OCI-LY3 (cell line): ENCODE results near the gene LIPG.

Experiments
- H2AFZ ChIP-seq: fragments of 200-600, 300-600 bp; shearing (Covaris generic); 2 replicates; pipeline ENCODE4 v1.6.0; 2014; ENCODE audit warnings: antibody characterized with exemption, low read depth, low read length
- H3K27ac ChIP-seq: fragments of 200-600, 300-600 bp; sonication (generic); 2 replicates; pipeline ENCODE4 v1.5.1; 2014; ENCODE audit warnings: mild to moderate bottlenecking, low read length, moderate library complexity, mixed read lengths
- H3K27me3 ChIP-seq: fragments of 200-600, 300-600 bp; sonication (generic); 2 replicates; pipeline ENCODE4 v1.6.1; 2014; ENCODE audit warnings: low read depth, low read length, mixed read lengths
- H3K36me3 ChIP-seq: fragments of 200-600, 300-600 bp; sonication (generic); replicated peaks from 2 replicates; pipeline ENCODE3; 2014; ENCODE audit warnings: low read depth, low read length, mixed read lengths
- H3K4me1 ChIP-seq: fragments of 300-600, 200-600 bp; sonication (generic); 2 replicates; pipeline ENCODE4 v1.6.1; 2014; ENCODE audit warnings: low read length, mixed read lengths
- H3K4me2 ChIP-seq: fragments of 200-600, 300-600 bp; sonication (generic); 2 replicates; pipeline ENCODE4 v1.6.1; 2014; ENCODE audit warnings: low read length, mixed read lengths
- H3K4me3 ChIP-seq: fragments of 300-600, 200-600 bp; sonication (generic); 2 replicates; pipeline ENCODE4 v1.5.1; 2014; ENCODE audit warnings: antibody characterized with exemption, mild to moderate bottlenecking, low read length, moderate library complexity
- H3K79me2 ChIP-seq: fragments of 300-600, 200-600 bp; shearing (Covaris generic); 2 replicates; pipeline ENCODE4 v1.6.1; 2014; ENCODE audit warnings: mild to moderate bottlenecking, low read length, mixed read lengths
- H3K9ac ChIP-seq: fragments of 300-600, 200-600 bp; shearing (Covaris generic); 2 replicates; pipeline ENCODE4 v1.6.0; 2014; ENCODE audit warnings: mild to moderate bottlenecking, low read length, moderate library complexity
- H3K9me3 ChIP-seq: fragments of 200-600, 300-600 bp; shearing (Covaris generic); 2 replicates; pipeline ENCODE4 v1.6.1; 2014; ENCODE audit warnings: low read length, mixed read lengths; ENCODE audit not compliant: insufficient read depth
- H4K20me1 ChIP-seq: fragments of 200-600, 300-600 bp; sonication (generic); 2 replicates; pipeline ENCODE4 v1.6.1; 2016; ENCODE audit warnings: low read length, mixed read lengths; ENCODE audit not compliant: insufficient read depth
- CTCF ChIP-seq: fragments of 200-600, 300-600 bp; sonication (generic); IDR thresholded peaks from 2 replicates; pipeline ENCODE4 v1.5.1; 2014; ENCODE audit warnings: antibody characterized with exemption, low read length, low read depth
- EZH2phosphoT487 ChIP-seq: fragments of 200-600 bp; shearing (Covaris generic); IDR thresholded peaks from 2 replicates; pipeline ENCODE4 v1.6.1; 2018; ENCODE audit warnings: antibody characterized with exemption, mixed run types, low read depth

The LIPG gene

GRCh38 chr18:49524349-49524748 lies 37.5 kb upstream of the LIPG start:
- no peak overlapping the region for H3K27ac ChIP-seq
- no peak overlapping the region for H3K9ac ChIP-seq
- TF ChIP-seq EZH2phosphoT487 (no peak), CTCF (no peak)
- H4K20me1 ChIP-seq, result no peaks in the 10 kb centered on the region
- H3K27me3 ChIP-seq, result no peaks in the 10 kb centered on the region
- H3K4me2 ChIP-seq, result no peak overlapping the region
- H2AFZ ChIP-seq, result no peak overlapping the region
- no peaks in the 10 kb centered on the region for H3K9me3 ChIP-seq
- no peaks in the 10 kb centered on the region for H3K79me2 ChIP-seq
- H3K4me3 ChIP-seq, result no peak overlapping the region
- no peaks in the 10 kb centered on the region for H3K4me1 ChIP-seq
- no peaks in the 10 kb centered on the region for H3K36me3 ChIP-seq

GRCh38 chr18:49524951-49525350 lies 36.9 kb upstream of the LIPG start:
- no peaks in the 10 kb centered on the region for H3K36me3 ChIP-seq
- no peak overlapping the region for H2AFZ ChIP-seq
- H3K4me3 ChIP-seq, result no peak overlapping the region
- no peak overlapping the region for H3K9ac ChIP-seq
- no peaks in the 10 kb centered on the region for H4K20me1 ChIP-seq
- H3K9me3 ChIP-seq, result no peaks in the 10 kb centered on the region
- H3K79me2 ChIP-seq, result no peaks in the 10 kb centered on the region
- TF ChIP-seq EZH2phosphoT487, result no peak
- no peak for TF ChIP-seq CTCF
- H3K4me1 ChIP-seq, result no peaks in the 10 kb centered on the region
- H3K4me2 ChIP-seq, result no peak overlapping the region
- no peak overlapping the region for H3K27ac ChIP-seq
- H3K27me3 ChIP-seq, result no peaks in the 10 kb centered on the region

- TF ChIP-seq EZH2phosphoT487, result no peak
- TF ChIP-seq CTCF, result no peak
- Histone ChIP-seq H3K4me3 (no peak overlapping the region), H3K79me2 (no peaks in the 10 kb centered on the region), H3K4me2 (no peak overlapping the region), H3K9me3 (no peaks in the 10 kb centered on the region), H2AFZ (no peak overlapping the region), H3K9ac (no peak overlapping the region), H3K27ac (no peak overlapping the region), H3K36me3 (no peaks in the 10 kb centered on the region), H4K20me1 (no peaks in the 10 kb centered on the region), H3K4me1 (no peaks in the 10 kb centered on the region), H3K27me3 (no peaks in the 10 kb centered on the region)
These were observed 35.9 kb upstream of the LIPG start for GRCh38 chr18:49525981-49526380.

GRCh38 chr18:49527631-49528327 lies 34.1 kb upstream of the LIPG start:
- TF ChIP-seq CTCF, result no peak
- no peak for TF ChIP-seq EZH2phosphoT487
- Histone ChIP-seq H3K4me2 (no peak overlapping the region), H3K36me3 (no peaks in the 10 kb centered on the region)

More at GRCh38 chr18:49527631-49528327, 34.1 kb upstream of the LIPG start:
- no peaks in the 10 kb centered on the region for H4K20me1 ChIP-seq
- no peak overlapping the region for H3K27ac ChIP-seq
- peaks cover 13% of the 10 kb centered on the region for H3K4me1 ChIP-seq
- no peak overlapping the region for H3K9ac ChIP-seq
- H3K4me3 ChIP-seq, result no peak overlapping the region
- no peak overlapping the region for H2AFZ ChIP-seq
- H3K9me3 ChIP-seq, result no peaks in the 10 kb centered on the region
- H3K79me2 ChIP-seq, result no peaks in the 10 kb centered on the region
- no peaks in the 10 kb centered on the region for H3K27me3 ChIP-seq
